DOHH2 (cell line): ENCODE measurements around the gene EEA1.
A peak's percentile ranks its signal among the peaks of the same experiment; 100 is the strongest.

Source experiments
- H3F3A ChIP-seq: fragments of 200-600 bp; sonication (generic), shearing (Covaris generic); 2 replicates; pipeline ENCODE4 v1.6.0; 2016; ENCODE audit warnings: antibody characterized with exemption, mild to moderate bottlenecking; ENCODE audit not compliant: control insufficient read depth, insufficient read depth
- H3K27ac ChIP-seq: fragments of 200-600 bp; sonication (generic); 2 replicates; pipeline ENCODE4 v1.5.1; 2014; ENCODE audit warnings: low read depth, mild to moderate bottlenecking, low read length, moderate library complexity
- H3K27me3 ChIP-seq: fragments of 200-600 bp; sonication (generic); 2 replicates; pipeline ENCODE4 v1.6.1; 2014; ENCODE audit warnings: mild to moderate bottlenecking, low read length, mixed read lengths; ENCODE audit not compliant: control insufficient read depth
- H3K36me3 ChIP-seq: fragments of 200-600 bp; sonication (generic); 2 replicates; pipeline ENCODE4 v1.6.1; 2014; ENCODE audit warnings: mild to moderate bottlenecking, low read length, moderate library complexity, mixed read lengths; ENCODE audit not compliant: control insufficient read depth
- H3K4me1 ChIP-seq: fragments of 200-600 bp; sonication (generic); 2 replicates; pipeline ENCODE4 v1.6.1; 2014; ENCODE audit warnings: mild to moderate bottlenecking, low read length, mixed read lengths; ENCODE audit not compliant: control insufficient read depth
- H3K4me2 ChIP-seq: fragments of 200-600 bp; sonication (generic); 2 replicates; pipeline ENCODE4 v1.6.0; 2014; ENCODE audit warnings: mild to moderate bottlenecking, low read length, moderate library complexity
- H3K4me3 ChIP-seq: fragments of 200-600 bp; sonication (generic); 2 replicates; pipeline ENCODE4 v1.5.1; 2014; ENCODE audit warnings: mild to moderate bottlenecking, low read length, mixed read lengths
- H3K79me2 ChIP-seq: fragments of 200-600 bp; sonication (generic); 2 replicates; pipeline ENCODE4 v1.6.1; 2014; ENCODE audit warnings: mild to moderate bottlenecking, low read length, mixed read lengths; ENCODE audit not compliant: control insufficient read depth
- H3K9me2 ChIP-seq: fragments of 200-600 bp; sonication (generic); replicated peaks from 2 replicates; pipeline ENCODE4 v1.6.1; 2014; ENCODE audit warnings: mild to moderate bottlenecking, low read length, mixed read lengths; ENCODE audit not compliant: control insufficient read depth
- H3K9me3 ChIP-seq: fragments of 200-600 bp; sonication (generic); 2 replicates; pipeline ENCODE4 v1.6.1; 2014; ENCODE audit warnings: antibody characterized with exemption, low read length, mixed read lengths; ENCODE audit not compliant: control insufficient read depth, insufficient read depth
- H4K20me1 ChIP-seq: fragments of 200-600 bp; sonication (generic); 2 replicates; pipeline ENCODE4 v1.6.0; 2014; ENCODE audit warnings: low read depth, mild to moderate bottlenecking, antibody characterized with exemption, low read length, moderate library complexity; ENCODE audit not compliant: control insufficient read depth, insufficient read depth
- EZH2phosphoT487 ChIP-seq: fragments of 200-600 bp; sonication (generic); IDR thresholded peaks from 2 replicates; pipeline ENCODE4 v1.6.1; 2017; ENCODE audit warnings: borderline replicate concordance, mild to moderate bottlenecking, antibody characterized with exemption, low read length, moderate library complexity, mixed read lengths
- TF ChIP-seq, protein P1 (sequence below): fragments of 200-600 bp; sonication (generic); IDR thresholded peaks from one replicate; pipeline ENCODE4 v1.5.1; 2014; ENCODE audit warnings: antibody characterized with exemption, mild to moderate bottlenecking, low read depth, low read length; ENCODE audit not compliant: poor library complexity, severe bottlenecking

EEA1 gene

DNA sequence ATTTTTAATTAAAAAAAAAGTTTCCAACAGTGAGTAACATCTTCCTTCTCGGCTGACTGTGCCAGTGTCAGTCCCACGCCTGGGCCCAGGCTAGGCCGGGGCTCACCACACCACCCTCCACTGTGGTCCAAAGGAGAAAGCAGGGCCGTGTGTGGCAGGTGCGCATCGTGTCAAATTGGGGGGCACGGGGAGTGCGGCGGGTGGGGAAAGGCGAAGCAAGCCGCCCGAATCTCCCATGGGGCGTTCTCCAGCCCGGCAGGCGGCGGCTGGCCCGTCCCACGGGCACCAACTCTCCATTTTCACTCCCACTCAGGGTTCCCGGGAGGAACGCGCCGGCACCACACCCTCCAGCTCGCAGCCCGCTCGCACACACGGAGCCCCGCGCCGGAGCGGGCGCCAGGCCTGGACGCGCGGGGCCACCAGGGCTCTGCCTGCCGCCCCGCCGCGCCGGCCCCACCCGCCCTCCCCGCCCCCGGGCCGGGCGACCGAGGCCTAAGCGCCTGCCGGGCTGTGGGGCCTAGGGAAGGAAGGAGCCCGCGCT lies 604 bp downstream of the EEA1 start:
- H3K4me3 ChIP-seq = peak overlapping the region; percentile 84
- H4K20me1 ChIP-seq = peaks cover 11% of the 10 kb centered on the region; the same call in 1 of the 2 replicates
- peak overlapping the region; percentile 76 for H3K27ac ChIP-seq
- H3K79me2 ChIP-seq = peaks cover 51% of the 10 kb centered on the region
- no peaks in the 10 kb centered on the region for H3K9me3 ChIP-seq
- no peaks in the 10 kb centered on the region for H3F3A ChIP-seq
- no peaks in the 10 kb centered on the region for H3K27me3 ChIP-seq
- TF ChIP-seq, protein P1, sequence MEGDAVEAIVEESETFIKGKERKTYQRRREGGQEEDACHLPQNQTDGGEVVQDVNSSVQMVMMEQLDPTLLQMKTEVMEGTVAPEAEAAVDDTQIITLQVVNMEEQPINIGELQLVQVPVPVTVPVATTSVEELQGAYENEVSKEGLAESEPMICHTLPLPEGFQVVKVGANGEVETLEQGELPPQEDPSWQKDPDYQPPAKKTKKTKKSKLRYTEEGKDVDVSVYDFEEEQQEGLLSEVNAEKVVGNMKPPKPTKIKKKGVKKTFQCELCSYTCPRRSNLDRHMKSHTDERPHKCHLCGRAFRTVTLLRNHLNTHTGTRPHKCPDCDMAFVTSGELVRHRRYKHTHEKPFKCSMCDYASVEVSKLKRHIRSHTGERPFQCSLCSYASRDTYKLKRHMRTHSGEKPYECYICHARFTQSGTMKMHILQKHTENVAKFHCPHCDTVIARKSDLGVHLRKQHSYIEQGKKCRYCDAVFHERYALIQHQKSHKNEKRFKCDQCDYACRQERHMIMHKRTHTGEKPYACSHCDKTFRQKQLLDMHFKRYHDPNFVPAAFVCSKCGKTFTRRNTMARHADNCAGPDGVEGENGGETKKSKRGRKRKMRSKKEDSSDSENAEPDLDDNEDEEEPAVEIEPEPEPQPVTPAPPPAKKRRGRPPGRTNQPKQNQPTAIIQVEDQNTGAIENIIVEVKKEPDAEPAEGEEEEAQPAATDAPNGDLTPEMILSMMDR = no peak
- TF ChIP-seq EZH2phosphoT487 = no peak
- peaks cover 26% of the 10 kb centered on the region for H3K4me1 ChIP-seq
- H3K4me2 ChIP-seq = peak overlapping the region; percentile 77
- no peaks in the 10 kb centered on the region for H3K9me2 ChIP-seq
- 0 out of 2 replicates have a peak, but pooled peaks cover 4% of the 10 kb centered on the region for H3K36me3 ChIP-seq

DNA sequence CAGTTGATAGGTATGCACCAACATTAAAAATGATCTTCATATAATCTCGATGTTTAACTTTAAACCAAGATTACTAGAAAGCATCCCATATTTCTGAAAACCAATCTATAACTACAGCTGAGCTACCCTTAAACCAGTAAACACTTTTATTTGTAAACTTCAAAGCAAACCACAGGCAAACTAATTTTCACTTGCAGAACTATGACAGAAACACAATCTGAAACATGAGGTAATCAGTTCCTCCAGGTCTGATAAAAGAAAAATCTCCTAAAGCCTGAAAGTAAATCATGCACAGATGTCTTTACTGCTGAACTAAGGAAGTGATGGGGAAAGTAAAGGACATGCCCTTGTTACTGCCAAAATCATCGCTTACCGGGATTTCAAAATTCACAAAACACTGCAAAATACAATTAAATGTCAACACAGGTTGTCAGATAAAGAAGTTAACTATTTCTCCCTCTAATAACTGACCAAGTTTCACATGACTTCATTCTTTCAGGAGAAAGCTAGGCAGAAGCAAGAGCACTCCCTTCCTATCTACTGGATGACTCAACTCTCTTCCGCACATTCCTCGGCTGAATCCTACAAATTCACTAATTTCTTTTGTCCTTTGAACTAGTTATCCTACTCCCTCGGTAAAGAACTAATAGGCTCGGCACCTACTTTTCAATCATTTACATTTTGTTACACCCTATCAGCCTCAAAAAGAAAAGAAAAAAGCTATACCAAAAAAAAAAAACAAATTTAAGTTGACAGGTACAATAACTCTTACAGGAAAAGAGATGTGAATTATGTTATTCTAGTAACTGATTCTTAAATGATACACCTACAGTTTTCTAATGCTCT lies 1.4 kb downstream of the EEA1 start:
- peak overlapping the region; percentile 77 for H3K4me2 ChIP-seq
- TF ChIP-seq EZH2phosphoT487 = no peak
- TF ChIP-seq, protein P1 = no peak
- H3K27me3 ChIP-seq = no peaks in the 10 kb centered on the region
- H3K27ac ChIP-seq = peak overlapping the region; percentile 76
- H3F3A ChIP-seq = no peaks in the 10 kb centered on the region
- H3K4me3 ChIP-seq = peak overlapping the region; percentile 84
- H3K36me3 ChIP-seq = 0 out of 2 replicates have a peak, but pooled peaks cover 6% of the 10 kb centered on the region
- no peaks in the 10 kb centered on the region for H3K9me3 ChIP-seq
- no peaks in the 10 kb centered on the region for H3K9me2 ChIP-seq
- H3K4me1 ChIP-seq = peaks cover 26% of the 10 kb centered on the region
- H3K79me2 ChIP-seq = peaks cover 58% of the 10 kb centered on the region
- peaks cover 11% of the 10 kb centered on the region; the same call in 1 of the 2 replicates for H4K20me1 ChIP-seq

DNA sequence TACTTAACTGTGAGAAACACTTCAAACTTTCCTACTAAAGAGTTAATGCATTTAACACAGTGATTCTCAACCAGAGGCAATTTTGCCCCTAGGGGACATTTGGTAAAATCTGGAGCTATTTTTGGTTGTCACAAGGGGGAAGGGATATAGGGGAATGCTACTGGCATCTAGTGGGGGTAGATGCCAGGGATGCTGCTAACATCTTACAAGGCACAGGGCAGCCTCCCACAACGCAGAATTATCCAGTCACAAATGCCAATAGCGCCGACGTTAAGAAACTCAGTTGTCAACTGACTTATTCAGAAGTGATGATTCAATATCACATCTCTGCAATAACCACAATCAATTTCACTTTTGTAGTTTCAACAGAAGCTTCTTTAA lies 2.0 kb downstream of the EEA1 start:
- TF ChIP-seq, protein P1 = no peak
- no peak for TF ChIP-seq EZH2phosphoT487
- H3K9me2 ChIP-seq = no peaks in the 10 kb centered on the region
- peak overlapping the region; percentile 77 for H3K4me2 ChIP-seq
- no peaks in the 10 kb centered on the region; the same call in 1 of the 2 replicates for H3K9me3 ChIP-seq
- H3K4me3 ChIP-seq = peak overlapping the region; percentile 84
- peaks cover 26% of the 10 kb centered on the region for H3K4me1 ChIP-seq
- H4K20me1 ChIP-seq = peaks cover 11% of the 10 kb centered on the region; the same call in 1 of the 2 replicates
- no peak overlapping the region for H3K27ac ChIP-seq
- no peaks in the 10 kb centered on the region for H3F3A ChIP-seq
- H3K27me3 ChIP-seq = no peaks in the 10 kb centered on the region
- H3K36me3 ChIP-seq = peaks cover 9% of the 10 kb centered on the region; the same call in 1 of the 2 replicates
- H3K79me2 ChIP-seq = peaks cover 64% of the 10 kb centered on the region
